NCI-H128 (cell line): Measurements from ENCODE around the gene CRHR2.
"Not testable (repeated sequence)": the region's sequence is repeated elsewhere in the genome, so short reads cannot be mapped to it uniquely, and the experiment has no call there.

Experiments
- DNase-seq: peaks from one replicate; lab custom pipeline; 2025; ENCODE audit not compliant: unreplicated experiment; lab: John Stamatoyannopoulos, UW

The CRHR2 gene

DNA sequence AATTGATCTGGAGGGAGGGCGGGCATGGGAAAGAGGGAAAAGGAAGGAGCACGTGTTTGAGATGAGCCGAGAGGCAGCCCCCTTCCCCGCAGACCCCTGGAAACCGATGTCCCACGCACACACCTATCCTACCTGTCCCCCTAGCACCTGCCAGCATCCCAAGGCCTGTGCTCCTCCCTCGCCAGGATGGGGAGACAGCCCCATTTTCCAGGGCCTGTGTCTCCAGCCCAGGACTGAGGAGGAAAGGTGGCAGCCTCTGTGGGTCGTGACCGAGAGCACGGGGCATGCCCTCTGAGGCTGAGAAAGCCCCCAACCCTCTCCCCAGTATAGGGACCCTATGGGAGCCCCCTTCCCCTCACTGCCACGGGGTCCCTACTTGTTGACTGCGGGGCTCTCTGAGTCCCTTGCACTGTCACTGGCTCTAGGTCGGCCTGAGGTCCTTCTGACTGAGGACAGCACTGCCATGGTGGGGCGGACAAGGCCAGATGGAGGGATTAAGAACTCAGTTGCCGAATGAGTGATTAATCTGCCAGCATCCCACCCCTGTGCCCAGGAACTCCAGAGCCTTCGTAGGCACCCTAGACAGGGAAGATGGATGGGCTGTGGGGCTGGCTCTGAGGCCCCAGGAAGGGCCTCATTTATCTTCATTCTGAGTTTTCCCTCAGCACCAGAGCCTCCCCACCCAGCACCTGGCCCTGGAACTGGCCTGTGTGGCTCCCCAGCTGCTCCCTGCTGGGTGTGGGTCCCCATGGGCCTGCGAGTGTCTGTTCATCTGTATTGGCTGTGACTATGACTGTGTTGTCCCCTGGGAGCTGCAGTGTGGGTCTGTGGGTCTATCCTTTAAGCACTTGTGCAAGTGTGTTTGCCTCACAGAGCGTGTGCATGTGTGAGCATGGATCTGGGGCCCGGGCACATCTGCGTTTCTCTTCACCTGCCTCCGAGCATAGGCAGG, 26.0 kb downstream of the CRHR2 start:
- no peak for DNase-seq

GRCh38 chr7:30655096-30655970, 26.9 kb downstream of the CRHR2 start:
- DNase-seq = no peak

DNA sequence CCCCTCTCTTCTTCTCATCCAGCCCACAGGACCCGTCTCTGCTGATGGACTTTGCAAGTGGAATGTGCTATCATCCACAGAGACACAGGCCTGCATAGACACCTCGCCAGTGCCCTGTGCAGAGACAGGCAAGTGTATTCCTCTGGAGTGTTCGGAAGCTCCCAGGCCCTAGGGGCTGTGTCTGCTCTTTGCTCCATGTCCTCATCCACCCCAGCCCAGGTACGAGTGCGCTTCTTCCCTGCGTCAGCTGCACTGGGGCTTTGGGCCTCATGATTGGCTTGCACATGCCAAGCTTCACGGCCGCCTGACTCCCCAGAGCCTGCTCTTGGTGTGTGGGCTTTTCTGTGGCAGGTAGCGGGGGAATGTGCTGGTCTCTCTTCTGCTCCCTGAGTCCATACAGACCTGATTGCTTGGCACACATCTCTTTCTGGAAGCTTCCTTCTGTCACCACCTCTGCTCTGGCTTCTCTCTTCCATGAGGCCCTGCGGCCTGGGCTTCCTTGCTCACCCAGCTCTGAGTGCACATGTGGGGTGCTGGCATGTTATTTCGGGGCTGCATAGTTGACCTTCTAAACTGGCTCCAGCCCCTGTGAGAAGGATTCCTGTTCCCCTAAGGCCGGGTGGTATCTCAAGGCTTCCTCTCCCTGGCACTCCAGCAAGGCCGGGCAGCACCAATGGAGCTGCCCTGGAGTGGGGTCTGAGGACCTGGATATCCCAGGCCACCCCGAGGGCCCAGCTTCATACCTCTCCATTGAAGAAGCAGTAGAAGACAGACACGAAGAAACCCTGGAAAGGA, 27.8 kb downstream of the CRHR2 start:
- DNase-seq = no peak

- DNase-seq = no peak
Observed at GRCh38 chr7:30652698-30653641, 29.3 kb downstream of the CRHR2 start.

GRCh38 chr7:30652132-30652531, 30.1 kb downstream of the CRHR2 start:
- no peak for DNase-seq

DNA sequence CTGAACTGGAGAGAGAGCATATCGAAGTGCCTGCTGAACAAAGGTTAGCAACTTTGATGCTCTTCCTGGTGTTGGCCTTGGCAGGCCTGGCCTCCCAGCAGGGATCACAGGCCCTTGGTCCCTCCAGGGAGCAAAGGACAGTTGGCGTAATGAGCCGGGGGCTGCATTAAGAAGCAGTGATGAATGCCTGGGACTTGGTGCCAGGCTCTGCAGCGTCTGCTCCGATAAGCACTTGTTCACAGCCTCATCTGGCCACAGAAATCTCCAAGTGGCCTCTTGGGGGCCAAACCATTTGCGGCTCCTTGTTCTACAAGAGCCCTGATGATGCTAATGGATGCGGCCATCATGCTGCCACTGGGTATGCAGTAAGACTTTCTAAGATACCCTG, 31.8 kb downstream of the CRHR2 start:
- DNase-seq = no peak

DNA sequence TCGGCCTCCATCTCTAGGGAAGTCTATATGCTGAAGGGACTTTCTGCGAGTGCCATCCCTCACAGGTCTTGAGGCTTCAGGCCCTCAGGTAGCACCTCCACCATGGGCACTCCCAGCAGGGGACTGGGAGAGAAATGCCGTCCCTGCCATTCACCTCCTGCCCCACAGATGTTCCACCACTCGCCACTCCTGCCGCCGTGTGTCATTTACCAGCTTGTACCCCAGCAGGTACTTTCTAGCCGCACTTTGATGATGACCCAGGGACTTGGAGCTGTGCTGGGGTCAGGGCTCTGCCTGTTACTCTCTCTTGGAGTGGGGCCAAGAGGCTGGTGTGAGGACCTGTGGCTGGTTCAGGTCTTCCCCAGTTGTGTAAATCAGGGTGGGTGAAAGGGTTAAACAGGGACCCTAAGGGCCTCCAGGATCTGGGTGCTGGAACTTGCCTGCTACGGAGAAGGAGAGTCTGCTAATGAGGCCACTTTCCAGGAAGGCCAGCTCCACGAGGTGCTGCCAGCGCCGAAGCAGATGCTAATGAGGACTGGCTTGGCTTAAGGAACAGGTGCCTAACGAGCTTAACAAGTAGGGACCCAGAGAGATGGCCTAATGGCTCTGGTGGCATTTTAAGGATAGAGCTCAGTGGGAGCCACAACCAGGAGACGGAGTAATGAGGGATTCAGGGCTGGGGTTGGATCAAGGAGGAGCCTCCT, 32.4 kb downstream of the CRHR2 start:
- DNase-seq = no peak

DNA sequence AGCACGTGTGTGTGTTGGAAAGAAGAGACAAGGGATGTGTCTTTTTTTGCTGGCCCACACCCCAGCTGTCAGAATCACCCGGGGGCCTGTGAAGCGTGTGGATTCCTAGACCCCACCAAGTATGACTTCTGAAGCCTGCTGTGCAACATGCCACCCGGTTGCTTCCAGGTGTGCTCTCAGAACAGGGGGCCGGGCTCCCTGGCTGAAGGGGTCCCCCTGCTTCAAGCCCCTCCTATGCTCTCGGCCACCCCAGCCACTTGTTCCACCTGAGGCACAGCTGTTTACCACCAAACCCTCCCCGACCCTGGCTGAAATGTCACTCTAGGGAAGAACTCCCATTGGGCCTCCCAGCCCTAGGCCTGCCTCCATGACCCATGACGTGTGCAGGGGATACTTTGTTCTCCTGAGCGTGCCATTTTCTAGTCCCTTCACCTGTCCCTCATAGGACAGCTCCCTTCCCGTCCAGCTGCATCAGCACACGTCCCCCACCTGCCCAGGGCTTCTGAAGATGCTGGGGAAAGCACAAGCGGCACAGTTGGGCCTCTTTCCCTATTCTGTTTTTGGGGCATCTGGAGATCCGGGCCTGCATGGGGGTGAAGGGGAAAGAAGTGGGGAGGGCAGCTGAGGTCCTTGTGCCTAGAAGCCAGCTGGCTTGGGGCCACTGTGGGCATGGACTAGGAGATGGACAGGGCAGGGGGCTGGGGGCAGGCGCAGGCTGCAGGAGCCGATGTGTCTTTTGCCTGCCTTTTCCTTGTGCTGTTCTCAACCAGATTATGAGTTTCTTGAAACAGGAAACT, 33.3 kb downstream of the CRHR2 start:
- DNase-seq = no peak

DNA sequence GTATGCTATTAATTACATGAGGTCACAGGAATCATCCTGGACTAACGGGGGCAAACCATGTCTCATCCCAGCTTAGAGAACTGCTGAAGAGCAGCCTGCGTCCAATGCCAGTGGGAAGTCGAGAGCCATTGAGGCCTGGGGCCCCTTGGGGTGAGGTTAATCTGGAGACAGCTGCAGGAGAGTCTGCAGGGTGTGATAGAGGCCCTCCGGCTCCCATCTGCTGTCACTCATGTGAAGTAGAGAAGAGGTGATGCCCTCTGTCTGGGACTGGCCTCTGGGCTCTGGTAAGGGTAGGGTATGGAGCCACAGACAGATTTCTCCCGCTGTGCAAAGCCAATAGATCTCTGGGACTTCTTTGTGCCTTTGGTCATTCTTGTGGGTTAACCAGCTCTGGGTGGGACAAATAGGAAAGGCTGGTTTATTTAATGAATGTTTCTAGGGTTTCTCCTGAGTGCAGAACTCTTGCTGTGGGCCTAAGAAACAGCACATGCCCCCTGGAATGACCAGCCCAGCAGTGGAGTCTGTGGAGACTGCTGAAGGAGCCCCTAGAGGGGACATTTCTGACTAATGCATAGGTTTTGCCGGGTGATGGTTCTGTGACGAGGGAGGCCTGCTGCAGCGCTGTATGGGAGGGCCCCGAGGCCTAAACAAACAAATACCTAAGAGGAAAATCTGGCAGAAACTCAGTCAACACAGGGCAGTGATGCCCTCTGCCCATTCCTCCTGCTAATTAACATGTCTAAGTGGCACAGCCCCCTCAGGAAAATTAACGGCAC, 34.5 kb downstream of the CRHR2 start:
- DNase-seq = no peak

GRCh38 chr7:30646154-30646553, 36.1 kb downstream of the CRHR2 start:
- DNase-seq = no peak

- DNase-seq = no peak
Observed at GRCh38 chr7:30645661-30646060, 36.6 kb downstream of the CRHR2 start.

DNA sequence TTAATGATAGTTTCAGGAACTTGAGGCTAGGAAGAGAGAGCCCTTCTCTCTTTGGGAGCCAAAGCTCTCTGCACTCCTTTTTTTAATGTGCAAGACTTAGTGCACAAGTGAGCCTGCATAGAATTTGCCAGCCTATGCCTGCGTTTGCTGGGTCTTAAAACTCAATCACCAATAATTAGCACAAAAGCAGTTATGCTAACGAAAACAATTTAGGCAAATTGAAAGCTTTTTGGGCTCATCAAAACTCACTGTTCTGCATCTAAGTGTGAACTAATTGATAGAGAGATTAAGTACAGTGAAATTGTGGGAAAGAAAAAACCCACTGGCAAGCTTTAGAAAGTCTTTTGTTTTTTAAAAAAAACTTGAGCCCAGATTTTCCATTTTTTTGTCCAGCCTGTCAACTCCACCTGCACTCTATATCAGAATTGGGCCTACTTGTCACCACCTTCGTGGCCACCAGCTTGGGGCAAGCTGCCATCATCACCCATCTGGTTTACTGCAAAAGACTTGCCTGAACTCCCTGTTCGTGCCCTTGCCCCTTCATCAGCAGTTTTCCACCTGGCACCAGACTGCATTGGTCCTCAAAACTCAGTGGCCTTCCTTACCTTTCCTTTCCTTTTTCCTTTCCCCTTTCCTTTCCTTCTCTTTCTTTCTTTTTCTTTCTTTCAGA, 37.8 kb downstream of the CRHR2 start:
- no peak for DNase-seq

DNA sequence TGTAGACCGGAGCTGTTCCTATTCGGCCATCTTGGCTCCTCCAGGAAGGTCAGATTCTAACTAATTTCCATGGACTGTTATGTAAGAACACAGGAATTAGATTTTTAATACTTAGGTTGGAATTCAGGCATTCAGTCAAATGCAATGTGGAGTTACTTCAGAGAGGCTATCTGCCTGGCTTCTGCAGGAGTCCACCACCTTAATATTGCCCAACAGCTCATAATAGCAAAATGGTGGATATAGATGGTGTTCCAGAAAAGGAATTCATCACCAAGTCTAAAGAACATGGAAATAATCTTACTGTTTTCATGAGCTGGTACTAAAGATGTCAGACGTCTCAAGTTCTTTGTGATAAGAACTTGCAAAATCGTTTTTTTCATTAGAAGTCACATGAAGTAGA, 39.5 kb downstream of the CRHR2 start:
- no peak for DNase-seq

DNA sequence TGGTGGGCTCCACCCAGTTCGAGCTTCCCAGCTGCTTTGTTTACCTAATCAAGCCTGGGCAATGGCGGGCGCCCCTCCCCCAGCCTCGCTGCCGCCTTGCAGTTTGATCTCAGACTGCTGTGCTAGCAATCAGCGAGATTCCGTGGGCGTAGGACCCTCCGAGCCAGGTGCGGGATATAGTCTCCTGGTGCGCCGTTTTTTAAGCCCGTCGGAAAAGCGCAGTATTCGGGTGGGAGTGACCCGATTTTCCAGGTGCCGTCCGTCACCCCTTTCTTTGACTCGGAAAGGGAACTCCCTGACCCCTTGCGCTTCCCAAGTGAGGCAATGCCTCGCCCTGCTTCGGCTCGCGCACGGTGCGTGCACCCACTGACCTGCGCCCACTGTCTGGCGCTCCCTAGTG, 39.9 kb downstream of the CRHR2 start:
- not testable (repeated sequence) for DNase-seq

DNA sequence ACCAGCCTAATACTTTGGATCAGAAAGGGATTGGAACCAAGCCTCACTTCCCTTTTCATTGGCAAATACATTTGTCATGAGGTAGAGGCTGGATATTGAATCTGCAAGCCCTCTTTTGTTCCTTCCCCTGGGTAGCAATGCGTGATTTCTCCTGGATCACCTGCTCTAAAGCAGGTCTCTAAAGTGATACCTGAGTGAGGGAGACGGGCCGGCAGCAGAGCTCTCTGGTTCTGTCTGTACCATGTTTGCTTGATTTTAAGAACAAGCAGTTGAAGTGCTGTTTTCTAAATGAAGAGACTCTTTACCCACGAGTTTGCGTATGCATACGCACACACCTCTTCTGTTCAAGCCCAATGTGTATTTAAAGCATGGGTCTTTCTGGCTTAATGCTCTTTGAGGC, 46.5 kb downstream of the CRHR2 start:
- DNase-seq = no peak

DNA sequence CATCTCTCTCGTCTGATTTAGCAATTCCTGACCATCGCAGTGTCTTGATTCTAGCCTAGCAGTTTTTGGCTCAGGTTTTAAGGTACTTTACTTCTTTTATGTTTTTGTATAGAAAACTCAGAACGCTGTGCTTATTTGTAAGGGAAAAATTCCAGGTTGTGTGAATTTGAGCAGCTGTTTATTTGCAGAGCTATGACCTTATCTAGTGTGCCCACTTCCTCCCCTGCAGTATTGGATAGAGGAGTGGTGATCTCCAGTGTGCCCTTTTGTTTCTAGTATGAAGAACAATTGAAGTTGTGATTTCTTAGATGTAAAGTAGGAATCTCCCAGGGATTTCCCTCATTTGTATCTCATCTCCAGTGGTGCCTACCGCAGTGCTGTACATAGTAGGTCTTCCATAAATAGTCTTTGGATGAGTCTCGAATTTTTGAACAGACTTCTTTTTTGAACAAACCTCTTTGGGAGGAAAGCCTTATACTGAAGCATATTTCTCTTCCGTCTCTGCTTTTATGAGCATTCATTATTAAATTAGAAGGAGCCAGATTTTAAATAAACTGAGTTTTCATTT, 47.5 kb downstream of the CRHR2 start:
- DNase-seq = no peak

- no peak for DNase-seq
Observed at GRCh38 chr7:30634193-30634626, 48.0 kb downstream of the CRHR2 start.
